Sigmoid colon (tissue), 7 donors: Measurements from ENCODE around the gene SDK1. TPM values are rescaled to one million over a fixed set of nuclear protein-coding genes. Genes with fewer than 3 reads are reported as not detected.

ENCODE experiments used
- DNase-seq: peaks from one replicate; pipeline ENCODE4 v3.0.0-alpha.2; 2019
- H3K27ac ChIP-seq, 4 donors: fragments of 200-600 bp; sonication (generic); one replicate each; pipeline ENCODE4 v1.5.1; 2016 to 2019; ENCODE audit warnings: mild to moderate bottlenecking in 1 of 4
- H3K27me3 ChIP-seq, 3 donors: fragments of 200-600 bp; sonication (generic); one replicate each; pipeline ENCODE4 v1.5.1; 2019; ENCODE audit warnings: mild to moderate bottlenecking in 1 of 3
- H3K36me3 ChIP-seq, 4 donors: fragments of 200-600 bp; sonication (generic); one replicate each; pipeline ENCODE4 v1.5.1; 2016 to 2019
- H3K4me1 ChIP-seq, 4 donors: fragments of 200-600 bp; sonication (generic); one replicate each; pipeline ENCODE4 v1.5.1; 2017 to 2019
- H3K4me3 ChIP-seq, 4 donors: fragments of 200-600 bp; sonication (generic); one replicate each; pipeline ENCODE4 v1.5.1; 2017 to 2019; ENCODE audit warnings: mild to moderate bottlenecking in 2 of 4, moderate library complexity in 1 of 4
- H3K9me3 ChIP-seq, 4 donors: fragments of 200-600 bp in 3 of 4; sonication (generic) in 3 of 4; one replicate each; pipeline versions ENCODE4 v1.5.1 to v1.6.1; 2013 to 2019
- CTCF ChIP-seq, 4 experiments: fragments of 450-650 bp in 3 of 4; fragments of 200-600 bp in 1 of 4; IDR thresholded peaks; one replicate each; pipeline ENCODE4 v1.5.1; 2016 to 2019; ENCODE audit warnings: antibody characterized with exemption in 4 of 4, mild to moderate bottlenecking in 3 of 4, moderate library complexity in 2 of 4
- EP300 ChIP-seq, 4 donors: sonication (generic); formaldehyde crosslinking; IDR thresholded peaks; one replicate each; pipeline ENCODE4 v1.6.1; 2017; ENCODE audit warnings: antibody characterized with exemption in 4 of 4
- POLR2A ChIP-seq, 2 donors: fragments of 450-650 bp; IDR thresholded peaks; one replicate each; pipeline ENCODE4 v1.6.1; 2016; ENCODE audit warnings: antibody characterized with exemption in 2 of 2, mild to moderate bottlenecking in 2 of 2, moderate library complexity in 2 of 2
- POLR2AphosphoS5 ChIP-seq, 4 donors: sonication (generic); formaldehyde crosslinking; IDR thresholded peaks; one replicate each; pipeline ENCODE4 v1.6.1; 2017; ENCODE audit warnings: antibody characterized with exemption in 4 of 4
- WGBS, 2 donors: extraction: QIAGEN DNeasy Blood & Tissue Kit; methylation state at CpG; one replicate each; pipeline ENCODE4 v1.1.7; 2013; 5-methylcytosine and 5-hydroxymethylcytosine counted together
- intact Hi-C: fragments of 100-400 bp; cut with DNase I; formaldehyde crosslinking; loops from one replicate; pipeline ENCODE4 v1.15.1; 2023
- polyA plus RNA-seq, 3 donors: library from polyadenylated mRNA; stranded (reverse); fragments of 200-250 nt; gene quantifications; one replicate each; pipeline ENCODE4 v1.2.3, GENCODE V29; 2013
- total RNA-seq, 4 donors: library from RNA; depleted of rRNA; stranded (reverse); fragments of >200 nt; gene quantifications; one replicate each; pipeline ENCODE4 v1.1.0, GENCODE V29; 2016
- donor health status: healthy with polysubstance abuse.
- donor health status: Bipolar disorder and iron deficiency.
- donor health status: healthy.

Gene SDK1
- total and polyA plus RNA-seq, 7 donors = under 0.01 to 23.0 (median 10.0) TPM; not detected in 1

- H3K4me3 ChIP-seq = no peak overlapping the region
- WGBS, 2 donors = 72 to 76% methylated on average over 12 of the region's 12 CpGs
- intact Hi-C loops = no loop called here
- peaks cover 0 to under 1% (median 0%) of the 10 kb centered on the region in 4 donors for H3K4me1 ChIP-seq
- H3K27me3 ChIP-seq = no peaks in the 10 kb centered on the region
- H3K27ac ChIP-seq = no peak overlapping the region
- TF ChIP-seq EP300 (IDR thresholded peaks at IDR 0.05) (no peak), POLR2AphosphoS5 (IDR thresholded peaks at IDR 0.05) (no peak), CTCF (IDR thresholded peaks at IDR 0.05) (no peak), POLR2A (IDR thresholded peaks at IDR 0.05) (no peak)
- DNase-seq = no peak
- H3K9me3 ChIP-seq = no peaks in the 10 kb centered on the region
- no peaks in the 10 kb centered on the region for H3K36me3 ChIP-seq
These were observed 80.0 kb downstream of the SDK1 start for GRCh38 chr7:3380886-3381685.

GRCh38 chr7:3386423-3387190, 85.6 kb downstream of the SDK1 start:
- H3K27ac ChIP-seq = no peak overlapping the region
- no peak for TF ChIP-seq POLR2AphosphoS5 (IDR thresholded peaks at IDR 0.05)
- TF ChIP-seq EP300 (IDR thresholded peaks at IDR 0.05) = no peak
- no peak for TF ChIP-seq CTCF (IDR thresholded peaks at IDR 0.05)
- no peak for TF ChIP-seq POLR2A (IDR thresholded peaks at IDR 0.05)
- no peak overlapping the region for H3K4me3 ChIP-seq
- intact Hi-C loops = no loop called here
- H3K36me3 ChIP-seq = no peaks in the 10 kb centered on the region
- H3K4me1 ChIP-seq = peaks cover 0 to 8% (median 0%) of the 10 kb centered on the region in 4 donors
- no peaks in the 10 kb centered on the region for H3K9me3 ChIP-seq
- H3K27me3 ChIP-seq = no peaks in the 10 kb centered on the region
- 59 to 65% methylated on average over 5 of the region's 5 CpGs for WGBS, 2 donors
- no peak for DNase-seq

GRCh38 chr7:3393862-3394261, 92.8 kb downstream of the SDK1 start:
- 90 to 91% methylated on average over 3 of the region's 3 CpGs for WGBS, 2 donors
- Histone ChIP-seq H3K4me1 (no peaks in the 10 kb centered on the region), H3K9me3 (peaks cover 0 to 6% (median 0%) of the 10 kb centered on the region in 4 donors), H3K27ac (no peak overlapping the region), H3K27me3 (no peaks in the 10 kb centered on the region), H3K36me3 (no peaks in the 10 kb centered on the region), H3K4me3 (no peak overlapping the region)
- intact Hi-C loops = no loop called here
- TF ChIP-seq EP300 (IDR thresholded peaks at IDR 0.05) = no peak
- TF ChIP-seq CTCF (IDR thresholded peaks at IDR 0.05) = no peak
- TF ChIP-seq POLR2AphosphoS5 (IDR thresholded peaks at IDR 0.05) = no peak
- TF ChIP-seq POLR2A (IDR thresholded peaks at IDR 0.05) = no peak
- DNase-seq = no peak

- TF ChIP-seq POLR2A (IDR thresholded peaks at IDR 0.05) (no peak), CTCF (IDR thresholded peaks at IDR 0.05) (no peak), POLR2AphosphoS5 (IDR thresholded peaks at IDR 0.05) (no peak), EP300 (IDR thresholded peaks at IDR 0.05) (no peak)
- WGBS, 2 donors = 90 to 92% methylated on average over 3 of the region's 3 CpGs
- H3K36me3 ChIP-seq = no peaks in the 10 kb centered on the region
- H3K27me3 ChIP-seq = no peaks in the 10 kb centered on the region
- no peak overlapping the region for H3K27ac ChIP-seq
- intact Hi-C loops = no loop called here
- no peak for DNase-seq
- H3K4me3 ChIP-seq = no peak overlapping the region
- H3K4me1 ChIP-seq = no peaks in the 10 kb centered on the region
- H3K9me3 ChIP-seq = peaks cover 0 to 6% (median 0%) of the 10 kb centered on the region in 4 donors
These were observed 96.3 kb downstream of the SDK1 start for GRCh38 chr7:3397324-3397723.
